ENCODE results near the gene ADAM12.

ADAM12 gene

DNA sequence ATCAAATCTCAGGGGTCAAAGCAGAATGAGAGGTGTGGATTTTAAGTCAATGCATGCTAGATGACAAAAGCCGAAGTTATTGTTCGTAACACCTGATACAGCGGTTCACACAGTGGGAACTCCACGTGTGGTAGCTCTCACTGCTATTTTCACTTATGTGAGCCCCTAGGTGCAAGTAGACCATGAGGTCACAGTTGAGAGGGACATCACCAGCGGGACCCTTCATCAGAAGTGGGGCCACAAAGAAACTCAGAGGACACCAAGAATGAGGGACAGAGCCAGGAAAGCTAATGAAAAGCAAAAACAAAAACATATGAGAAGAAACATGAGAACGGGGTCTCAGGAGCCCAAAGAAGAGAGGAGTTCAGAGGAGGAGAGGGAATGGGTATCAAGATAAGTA lies 63.5 kb downstream of the ADAM12 start:
- in situ Hi-C loops (cut with MboI; ENCODE audit: low sequenced_read_pairs), result no loop called here

- in situ Hi-C loops (cut with MboI; ENCODE audit: low sequenced_read_pairs), result no loop called here
These were observed 66.8 kb downstream of the ADAM12 start for GRCh38 chr10:126321440-126321839.

- in situ Hi-C loops (cut with MboI; ENCODE audit: low sequenced_read_pairs), result no loop called here
These were observed 70.5 kb downstream of the ADAM12 start for GRCh38 chr10:126317751-126318150.

DNA sequence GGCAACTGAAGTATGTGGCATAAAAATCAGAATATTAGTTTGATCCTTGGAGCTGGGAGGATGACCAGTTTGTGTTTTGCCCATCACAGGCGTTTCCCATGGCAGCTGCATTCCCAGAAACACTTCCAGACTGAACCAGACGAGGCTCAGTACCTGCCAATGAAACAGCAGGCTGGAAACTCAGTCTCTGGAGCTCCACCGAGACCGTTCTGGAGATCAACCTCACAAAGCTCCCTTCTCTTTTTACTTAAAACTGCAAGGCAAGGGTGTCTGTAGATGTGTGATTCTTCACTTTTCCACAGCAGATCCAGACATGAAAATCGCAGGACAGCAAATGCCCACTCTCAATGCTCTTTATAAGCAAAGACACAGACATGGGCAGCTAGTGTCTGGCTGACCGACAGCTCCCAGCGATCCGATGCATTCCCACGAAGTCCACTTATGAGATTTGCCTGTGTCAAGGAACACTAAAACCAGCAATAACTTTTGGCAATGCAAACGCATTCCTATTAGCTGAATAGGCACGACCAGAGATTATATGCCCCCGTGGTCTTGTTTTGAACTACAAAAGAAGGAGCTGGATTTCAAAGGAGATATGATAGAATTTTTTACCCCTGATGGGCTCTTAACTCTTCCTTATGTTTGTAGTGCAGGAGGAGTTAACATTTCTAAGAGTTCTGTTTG lies 72.6 kb downstream of the ADAM12 start:
- in situ Hi-C loops (cut with MboI; ENCODE audit: low sequenced_read_pairs), result no loop called here

DNA sequence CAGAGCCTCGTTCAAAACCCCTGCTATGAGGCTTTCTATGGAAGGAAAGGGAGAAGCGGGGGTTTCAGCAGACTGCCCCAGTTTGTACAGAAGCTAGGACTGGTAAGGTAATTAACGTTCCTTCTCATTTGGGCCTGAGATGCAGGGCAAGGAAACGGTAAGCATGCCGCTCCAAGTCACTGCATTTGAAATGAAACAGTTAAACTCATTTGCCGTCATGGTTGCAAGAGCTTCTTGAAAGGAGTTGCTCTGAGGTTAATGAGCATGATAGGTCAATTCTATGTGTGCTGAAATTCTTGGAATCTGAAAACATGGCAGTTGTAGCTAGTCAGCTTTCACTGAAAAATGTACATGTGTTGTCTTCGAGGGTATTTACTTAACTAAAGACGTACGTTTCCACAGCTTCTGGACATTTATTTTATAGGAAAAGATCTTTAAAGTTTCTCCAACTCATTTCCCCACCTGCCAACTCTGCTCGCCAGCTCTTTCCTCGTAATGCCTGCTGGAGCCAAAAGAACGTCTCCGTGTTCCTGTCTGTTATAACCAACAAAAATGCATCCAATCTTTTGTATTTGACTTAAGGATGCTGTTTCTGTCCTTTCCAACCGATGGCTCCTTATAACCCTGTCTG lies 73.3 kb downstream of the ADAM12 start:
- in situ Hi-C loops (cut with MboI; ENCODE audit: low sequenced_read_pairs), result no loop called here

DNA sequence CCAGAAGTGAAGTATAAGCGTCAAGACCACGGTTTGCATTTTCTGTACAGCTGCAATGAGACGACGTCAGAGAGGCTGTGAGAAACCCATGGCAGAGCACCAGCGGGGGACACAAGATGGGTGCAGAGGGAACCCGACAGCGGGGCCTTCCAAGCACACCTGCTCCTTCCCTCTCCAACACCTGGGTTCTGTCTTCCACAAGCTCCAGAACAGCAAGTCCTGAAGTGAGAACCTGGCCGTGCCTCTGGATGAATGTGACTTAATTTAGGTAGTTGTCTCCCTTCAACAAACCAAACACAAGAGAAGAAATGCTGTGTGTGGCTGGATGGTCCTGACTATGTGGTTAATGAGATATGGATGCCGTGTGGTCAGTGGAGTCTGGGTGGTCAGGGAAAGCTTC lies 76.1 kb downstream of the ADAM12 start:
- in situ Hi-C loops (cut with MboI; ENCODE audit: low sequenced_read_pairs), result no loop called here

DNA sequence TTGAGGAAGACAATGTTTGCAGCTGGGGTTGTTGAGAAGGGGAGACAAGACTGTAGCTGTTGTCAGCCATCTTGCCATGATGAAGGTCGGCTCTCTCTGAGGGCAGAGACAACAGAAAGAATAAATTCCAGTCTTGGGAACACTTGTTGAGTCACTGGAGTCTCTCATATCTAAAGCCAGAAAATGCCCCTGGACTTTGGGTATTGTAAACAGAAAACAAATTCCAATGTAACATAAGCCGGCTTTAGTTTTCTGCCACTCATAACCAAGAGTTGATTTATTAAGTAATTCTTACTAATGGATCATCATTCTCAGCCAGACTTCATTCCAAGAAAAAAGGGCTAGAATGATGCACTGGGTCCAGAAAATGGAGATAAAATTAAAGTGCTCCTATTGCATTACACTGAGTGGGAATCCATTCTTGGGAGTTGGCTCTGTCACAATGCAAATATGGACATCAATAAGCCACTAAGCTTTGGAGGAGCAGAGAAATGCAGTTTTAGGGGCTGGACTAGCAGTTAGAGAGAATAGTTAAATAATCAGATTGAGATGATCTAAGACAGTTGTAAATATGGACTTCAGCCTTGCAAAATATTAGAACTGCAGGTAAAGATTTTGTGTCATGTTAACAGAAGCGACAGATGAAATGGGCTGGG lies 78.9 kb downstream of the ADAM12 start:
- in situ Hi-C loops (cut with MboI; ENCODE audit: low sequenced_read_pairs), result no loop called here

DNA sequence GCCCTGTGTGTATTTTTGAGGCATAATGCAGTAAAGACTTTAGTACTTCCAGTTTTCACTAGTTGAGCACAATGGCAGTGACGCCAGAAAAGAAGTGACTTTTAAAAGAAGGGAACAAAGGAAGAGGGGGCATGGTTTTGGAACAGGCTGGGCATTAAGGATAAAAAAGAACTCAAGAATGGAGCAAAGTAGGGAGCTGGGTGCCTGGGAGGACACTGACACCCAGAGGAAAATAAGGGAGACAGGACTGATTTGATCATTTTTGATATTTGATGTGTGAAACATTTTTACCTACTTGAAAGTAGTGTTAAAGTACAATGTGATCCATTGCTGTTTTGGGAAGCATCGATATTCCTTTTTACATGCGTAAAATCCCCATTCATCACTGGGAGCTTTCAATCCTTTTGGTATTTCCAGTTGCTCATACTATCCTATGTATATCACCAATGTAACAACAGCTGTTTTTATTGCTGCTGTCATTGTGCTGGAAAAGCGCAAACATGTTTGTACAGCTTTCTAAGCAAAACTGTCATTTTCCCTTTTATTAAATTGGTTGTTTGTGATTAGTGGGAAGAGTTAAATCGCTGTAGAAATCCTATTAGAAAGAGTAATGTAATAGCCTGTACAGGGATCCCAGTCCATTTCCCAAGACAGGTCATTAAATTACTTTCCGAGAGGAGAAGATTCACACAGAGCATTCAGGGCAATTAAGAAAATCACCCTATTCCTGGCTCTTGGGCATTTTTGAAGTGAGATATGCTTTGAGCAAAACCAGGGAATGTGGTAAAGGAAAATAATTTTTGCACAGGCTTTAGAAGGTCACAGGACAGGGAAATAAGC lies 85.2 kb downstream of the ADAM12 start:
- in situ Hi-C loops (cut with MboI; ENCODE audit: low sequenced_read_pairs), result no loop called here

DNA sequence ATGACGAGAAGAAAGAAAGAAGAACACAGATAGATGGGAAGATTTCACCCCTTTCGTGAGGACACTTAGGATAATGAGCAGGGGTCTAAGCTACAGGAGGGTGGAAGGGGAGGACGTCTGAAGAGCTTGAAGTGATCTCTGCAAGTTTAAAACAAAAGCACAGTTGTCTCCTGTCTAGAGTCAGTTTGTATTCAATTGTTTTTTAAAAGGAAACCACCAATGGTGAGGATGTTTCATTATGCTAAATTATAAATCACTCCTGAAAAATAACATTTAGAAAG lies 85.9 kb downstream of the ADAM12 start:
- in situ Hi-C loops (cut with MboI; ENCODE audit: low sequenced_read_pairs), result no loop called here

GRCh38 chr10:126301701-126302475 lies 86.4 kb downstream of the ADAM12 start:
- in situ Hi-C loops (cut with MboI; ENCODE audit: low sequenced_read_pairs), result no loop called here

- in situ Hi-C loops (cut with MboI; ENCODE audit: low sequenced_read_pairs), result no loop called here
These were observed 93.8 kb downstream of the ADAM12 start for GRCh38 chr10:126294451-126294850.

DNA sequence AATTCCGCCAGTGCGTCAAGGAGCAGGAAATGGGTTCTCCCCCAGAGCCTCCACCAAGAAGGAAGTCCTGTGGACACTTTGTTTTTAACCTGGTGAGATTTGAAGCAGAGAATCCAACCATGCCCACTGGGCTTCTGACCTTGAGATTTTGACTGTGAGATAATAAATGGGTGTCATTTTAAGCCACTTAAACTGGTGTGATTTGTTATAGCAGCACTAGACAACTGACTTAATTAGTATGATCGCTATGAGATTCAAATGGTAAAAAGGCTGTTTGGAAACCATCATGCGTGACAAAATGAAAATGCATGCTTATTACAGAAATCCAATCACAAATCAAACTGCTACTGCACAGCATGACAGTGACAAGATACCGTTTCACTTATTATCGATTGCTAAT lies 98.0 kb downstream of the ADAM12 start:
- in situ Hi-C loops (cut with MboI; ENCODE audit: low sequenced_read_pairs), result no loop called here

- in situ Hi-C loops (cut with MboI; ENCODE audit: low sequenced_read_pairs), result no loop called here
These were observed 99.5 kb downstream of the ADAM12 start for GRCh38 chr10:126288547-126289493.

DNA sequence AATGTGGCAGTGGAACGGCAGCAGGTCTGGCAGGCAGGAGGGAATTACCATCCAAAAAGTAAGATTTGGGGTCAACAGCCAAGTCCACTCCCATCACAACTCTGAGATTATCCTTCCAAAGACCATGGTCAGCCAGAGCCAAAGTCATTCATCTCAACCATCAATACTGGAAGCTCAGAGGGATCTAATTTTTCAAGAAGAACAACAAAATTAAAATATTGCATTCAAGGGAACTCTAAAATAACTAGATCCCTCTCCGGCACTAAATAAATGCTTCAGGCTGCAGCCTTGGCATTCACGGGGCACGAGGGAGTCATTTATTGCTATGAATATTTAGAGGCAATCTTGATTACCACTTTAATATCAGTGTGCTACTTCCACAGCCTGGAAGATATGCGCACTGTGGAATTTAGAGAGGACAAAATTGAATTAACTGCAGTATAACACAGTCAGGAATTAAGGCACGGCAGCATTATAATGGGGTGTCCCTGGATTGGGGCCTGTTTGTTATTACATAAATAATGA lies 102.0 kb downstream of the ADAM12 start:
- in situ Hi-C loops (cut with MboI; ENCODE audit: low sequenced_read_pairs), result no loop called here

- in situ Hi-C loops (cut with MboI; ENCODE audit: low sequenced_read_pairs), result no loop called here
These were observed 105.0 kb downstream of the ADAM12 start for GRCh38 chr10:126283307-126283706.

DNA sequence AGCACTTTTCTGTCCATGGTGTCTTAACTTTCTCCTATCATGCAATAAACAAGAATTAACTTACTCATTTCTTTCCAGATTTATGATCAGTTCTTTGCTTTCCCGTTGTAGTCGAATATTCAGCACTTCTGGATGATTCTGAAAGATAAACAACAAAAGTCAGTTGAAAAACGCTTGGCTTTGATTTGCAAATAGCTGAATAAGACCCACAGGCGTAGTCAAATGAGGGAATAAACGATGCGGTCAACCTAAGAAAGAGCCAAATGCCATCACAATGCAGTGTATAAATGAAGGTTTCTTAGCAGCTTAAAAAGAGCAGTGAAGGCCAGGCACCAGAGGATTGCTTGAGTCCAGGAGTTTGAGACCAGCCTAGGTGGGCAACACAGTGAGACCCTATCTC lies 109.4 kb downstream of the ADAM12 start:
- in situ Hi-C loops (cut with MboI; ENCODE audit: low sequenced_read_pairs), result no loop called here

DNA sequence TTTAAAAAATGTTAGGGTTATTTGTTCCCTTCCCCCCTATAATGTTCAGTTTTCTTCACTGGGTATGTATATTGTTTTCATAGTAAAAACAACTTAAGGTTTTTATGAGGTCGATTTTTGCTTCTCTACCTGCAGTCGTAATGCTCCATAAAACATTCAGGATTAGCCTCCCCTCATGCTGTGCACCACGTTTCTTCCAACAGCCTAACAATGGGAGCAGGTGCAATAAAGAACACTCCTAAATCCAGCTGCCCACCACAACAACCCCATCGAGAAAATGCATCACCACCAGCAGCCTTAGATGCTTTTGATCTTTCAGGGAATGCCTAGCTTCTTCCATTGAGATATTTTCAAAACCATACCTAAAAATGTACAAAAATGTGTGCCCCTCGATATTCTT lies 111.1 kb downstream of the ADAM12 start:
- in situ Hi-C loops (cut with MboI; ENCODE audit: low sequenced_read_pairs), result no loop called here

DNA sequence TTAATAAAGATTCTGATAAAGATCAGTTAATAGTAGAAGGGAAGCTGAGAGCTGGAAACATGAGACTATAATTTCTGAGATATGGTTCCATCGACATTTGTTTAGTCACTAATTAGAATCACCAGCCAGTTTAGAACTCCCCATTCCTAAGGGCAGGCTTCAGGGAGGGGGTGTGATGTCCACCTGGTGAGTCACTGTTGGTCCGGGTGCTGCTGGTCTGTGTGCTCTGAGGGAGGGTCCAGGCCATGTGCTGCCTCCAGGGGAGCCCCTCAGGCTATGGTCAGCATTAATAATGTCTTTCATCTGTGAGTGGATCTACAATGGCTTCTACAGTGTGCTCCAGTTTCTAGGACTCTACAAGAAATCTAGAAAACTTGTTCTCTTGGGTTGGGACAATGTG lies 115.8 kb downstream of the ADAM12 start:
- in situ Hi-C loops (cut with MboI; ENCODE audit: low sequenced_read_pairs), result no loop called here

GRCh38 chr10:126270111-126270510 lies 118.2 kb downstream of the ADAM12 start:
- in situ Hi-C loops (cut with MboI; ENCODE audit: low sequenced_read_pairs), result no loop called here
